22Rv1 (cell line): ENCODE results near the gene LRRFIP1.

Source experiments
- ZFX ChIP-seq: fragments of 450-650 bp; IDR thresholded peaks from 2 replicates; pipeline ENCODE4 v1.6.1; 2017; ENCODE audit warnings: antibody characterized with exemption, borderline replicate concordance
- TF ChIP-seq, protein P1 (sequence below): fragments of 450-650 bp; IDR thresholded peaks from 2 replicates; pipeline ENCODE4 v1.5.1; 2017; ENCODE audit warnings: mild to moderate bottlenecking

DNA sequence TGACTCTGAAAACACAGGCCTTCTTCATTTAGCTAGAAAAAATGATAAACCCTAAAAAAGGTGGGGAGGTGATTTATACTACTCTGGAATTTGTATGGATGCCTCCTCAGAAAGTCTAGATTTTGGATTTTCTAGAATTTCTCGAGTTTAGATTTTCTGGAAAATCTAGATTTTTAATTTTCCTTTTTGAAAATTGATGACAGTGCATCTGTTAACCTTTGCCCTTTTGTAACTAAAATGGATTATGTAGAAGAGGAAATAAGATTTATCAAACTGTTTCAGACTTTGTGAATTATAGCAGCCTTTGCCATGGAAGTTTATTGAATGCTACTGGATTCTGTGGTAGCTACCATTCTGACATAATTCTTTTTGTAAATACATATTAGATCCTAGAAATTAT is 95.6 kb downstream of the LRRFIP1 start:
- TF ChIP-seq, protein P1, sequence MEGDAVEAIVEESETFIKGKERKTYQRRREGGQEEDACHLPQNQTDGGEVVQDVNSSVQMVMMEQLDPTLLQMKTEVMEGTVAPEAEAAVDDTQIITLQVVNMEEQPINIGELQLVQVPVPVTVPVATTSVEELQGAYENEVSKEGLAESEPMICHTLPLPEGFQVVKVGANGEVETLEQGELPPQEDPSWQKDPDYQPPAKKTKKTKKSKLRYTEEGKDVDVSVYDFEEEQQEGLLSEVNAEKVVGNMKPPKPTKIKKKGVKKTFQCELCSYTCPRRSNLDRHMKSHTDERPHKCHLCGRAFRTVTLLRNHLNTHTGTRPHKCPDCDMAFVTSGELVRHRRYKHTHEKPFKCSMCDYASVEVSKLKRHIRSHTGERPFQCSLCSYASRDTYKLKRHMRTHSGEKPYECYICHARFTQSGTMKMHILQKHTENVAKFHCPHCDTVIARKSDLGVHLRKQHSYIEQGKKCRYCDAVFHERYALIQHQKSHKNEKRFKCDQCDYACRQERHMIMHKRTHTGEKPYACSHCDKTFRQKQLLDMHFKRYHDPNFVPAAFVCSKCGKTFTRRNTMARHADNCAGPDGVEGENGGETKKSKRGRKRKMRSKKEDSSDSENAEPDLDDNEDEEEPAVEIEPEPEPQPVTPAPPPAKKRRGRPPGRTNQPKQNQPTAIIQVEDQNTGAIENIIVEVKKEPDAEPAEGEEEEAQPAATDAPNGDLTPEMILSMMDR = no peak
- TF ChIP-seq ZFX = no peak
